GM18858 (cell line): ENCODE measurements around the gene BAD.

Source experiments
- ATAC-seq: cut with Tn5 transposase; IDR thresholded peaks from one replicate; pipeline ENCODE4 v1.9.1; 2021; ENCODE audit not compliant: unreplicated experiment

BAD gene

DNA sequence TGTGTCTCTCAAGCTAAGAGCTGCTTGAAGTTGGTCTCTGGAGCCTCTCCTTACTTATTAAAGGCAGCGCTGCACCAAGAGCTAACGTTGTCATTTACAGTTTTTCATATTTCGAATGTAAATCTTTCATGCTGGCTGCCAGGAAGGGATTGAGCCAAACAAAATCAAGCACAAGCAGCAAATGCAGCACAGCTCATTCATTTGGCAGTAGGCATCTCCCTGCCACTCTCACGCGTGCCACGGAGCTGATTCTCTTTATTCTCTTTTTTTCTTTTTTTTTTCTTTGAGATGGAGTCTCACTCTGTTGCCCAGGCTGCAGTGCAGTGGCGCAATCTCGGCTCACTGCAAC is 51.5 kb downstream of the BAD start:
- ATAC-seq: no peak

DNA sequence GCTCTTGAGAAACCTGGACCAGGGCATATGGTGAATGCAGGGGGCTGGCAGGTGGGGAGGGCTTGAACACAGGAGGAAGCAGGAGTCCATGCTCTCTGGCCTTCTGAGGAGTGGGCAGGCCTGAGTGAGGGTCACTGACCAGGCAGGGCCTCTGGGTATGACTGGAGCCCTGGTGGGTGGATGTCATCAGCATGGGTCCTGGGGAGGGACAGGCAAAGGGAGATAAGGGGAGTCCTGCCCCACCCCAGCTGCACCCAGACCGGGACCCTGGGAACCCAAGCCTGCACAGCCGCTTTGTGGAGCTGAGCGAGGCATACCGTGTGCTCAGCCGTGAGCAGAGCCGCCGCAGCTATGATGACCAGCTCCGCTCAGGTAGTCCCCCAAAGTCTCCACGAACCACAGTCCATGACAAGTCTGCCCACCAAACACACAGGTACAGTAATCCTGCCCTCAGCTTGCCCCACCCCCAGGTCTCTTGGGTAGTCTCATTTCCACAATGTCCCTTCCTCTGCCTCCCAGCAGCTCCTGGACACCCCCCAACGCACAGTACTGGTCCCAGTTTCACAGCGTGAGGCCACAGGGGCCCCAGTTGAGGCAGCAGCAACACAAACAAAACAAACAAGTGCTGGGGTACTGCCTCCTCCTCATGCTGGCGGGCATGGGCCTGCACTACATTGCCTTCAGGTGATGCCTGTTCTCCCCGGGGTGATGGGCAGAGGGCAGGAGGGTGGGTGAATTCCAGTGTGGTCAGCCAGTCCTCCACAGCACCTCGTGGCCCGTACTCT is 52.1 kb downstream of the BAD start:
- no peak for ATAC-seq

- no peak for ATAC-seq
These were observed 52.9 kb downstream of the BAD start for GRCh38 chr11:64231546-64231945.

DNA sequence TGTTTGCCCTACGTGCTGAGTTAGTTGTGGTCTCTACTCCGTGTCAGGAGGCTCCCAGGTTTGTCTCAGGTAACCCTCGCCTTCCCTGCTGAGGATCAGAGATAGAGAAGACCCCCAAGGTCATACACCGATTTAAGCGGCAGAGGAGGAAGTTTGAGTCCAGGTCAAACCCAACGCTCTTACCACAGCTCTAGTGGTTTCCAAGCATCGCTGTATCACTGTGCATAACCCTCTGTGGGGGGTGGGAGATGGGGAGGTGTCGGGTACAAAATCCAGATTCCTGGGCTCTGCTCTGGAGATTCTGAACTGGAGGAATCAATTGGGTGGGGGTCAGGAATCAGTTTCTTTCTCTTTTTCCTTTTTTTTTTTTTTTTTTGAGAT is 53.5 kb downstream of the BAD start:
- ATAC-seq: no peak

DNA sequence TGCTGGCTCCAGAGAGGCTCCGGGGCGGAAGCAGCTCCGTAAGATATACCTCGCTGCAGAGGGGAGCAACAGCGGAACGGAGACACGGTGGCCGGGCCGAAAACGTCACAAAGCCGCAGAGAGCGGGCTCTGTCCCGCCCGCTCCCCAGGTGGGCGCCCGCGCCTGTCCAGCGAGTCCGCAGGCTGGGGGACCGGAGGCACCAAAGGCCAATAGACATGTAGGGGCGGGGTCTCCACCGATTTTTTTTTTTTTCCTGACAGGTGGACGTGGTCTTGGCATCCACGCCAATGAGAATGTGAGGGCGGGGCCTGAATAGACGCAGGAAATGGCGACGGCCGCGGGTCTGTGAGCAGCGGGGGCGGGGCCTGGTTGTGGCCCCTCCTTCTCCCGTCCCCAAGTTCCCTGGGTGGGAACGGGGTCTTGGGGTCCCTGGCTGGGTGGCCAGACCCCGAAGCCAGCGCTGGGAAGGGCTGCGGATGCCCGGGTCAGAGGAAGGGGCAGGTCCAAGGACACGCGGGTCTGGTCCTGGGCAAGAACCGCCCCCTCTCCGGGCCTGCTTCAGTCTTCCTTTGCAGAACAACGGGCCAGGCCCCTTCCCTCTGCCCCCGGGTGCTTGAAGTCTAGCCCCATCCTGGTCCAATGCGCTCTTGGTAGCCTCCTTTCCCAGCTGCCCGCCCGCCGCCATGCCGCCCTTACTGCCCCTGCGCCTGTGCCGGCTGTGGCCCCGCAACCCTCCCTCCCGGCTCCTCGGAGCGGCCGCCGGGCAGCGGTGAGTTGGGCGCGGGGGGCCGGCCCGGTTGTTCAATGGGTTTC is 54.1 kb downstream of the BAD start, which contains the start of gene DNAJC4:
Gene DNAJC4, plus strand, starts transcription at position 378 of the 814 bp plus-strand sequence. Its CDS starts 307 bp downstream, at position 685.
- no peak for ATAC-seq

DNA sequence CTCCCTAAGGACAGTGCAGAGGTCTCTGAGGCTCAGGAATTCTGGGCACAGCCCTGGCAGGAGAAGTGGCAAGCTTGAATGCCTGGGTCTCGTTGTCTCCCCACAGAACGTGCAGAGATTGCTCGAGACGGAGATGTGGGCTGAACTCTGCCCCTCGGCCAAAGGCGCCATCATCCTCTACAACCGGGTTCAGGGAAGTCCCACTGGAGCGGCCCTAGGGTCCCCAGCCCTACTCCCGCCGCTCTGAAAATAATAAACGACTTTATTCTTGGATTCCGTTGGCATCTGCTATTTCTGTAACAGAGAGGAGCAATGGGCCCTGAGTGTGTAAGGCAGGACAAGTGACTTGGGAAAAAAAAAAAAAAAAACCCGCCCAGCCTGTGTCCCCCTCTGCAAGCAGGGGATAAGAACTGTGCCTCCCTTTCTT is 54.7 kb downstream of the BAD start:
- ATAC-seq: no peak

DNA sequence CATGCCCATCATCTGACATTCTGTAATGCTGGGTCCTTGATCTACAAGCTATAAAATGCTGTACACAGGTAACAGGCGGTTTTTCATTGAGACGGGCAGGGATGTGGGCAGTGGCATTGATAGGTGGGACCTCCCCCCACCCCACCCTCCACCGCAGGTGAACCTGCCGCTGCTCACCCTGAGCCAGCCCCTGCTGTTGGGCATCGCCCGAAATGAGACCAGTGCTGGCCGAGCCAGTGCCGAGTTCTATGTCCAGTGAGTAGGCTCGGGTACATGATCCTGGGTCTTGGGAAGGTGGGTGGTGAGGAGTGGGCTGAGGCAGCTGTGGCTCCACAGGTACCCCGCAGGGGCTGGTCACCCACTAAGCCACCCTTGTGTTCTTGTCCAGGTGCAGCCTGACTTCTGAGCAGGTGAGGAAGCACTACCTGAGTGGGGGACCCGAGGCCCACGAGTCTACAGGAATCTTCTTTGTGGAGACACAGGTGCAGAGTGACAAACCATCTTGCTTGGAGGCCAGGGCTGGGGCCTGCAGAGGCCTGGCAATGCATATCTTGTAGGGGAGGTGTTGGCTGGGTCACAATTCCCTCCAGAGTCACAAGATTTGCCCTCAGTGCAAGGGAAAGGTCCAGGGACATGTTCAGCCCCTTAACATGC is 55.2 kb downstream of the BAD start:
- ATAC-seq: no peak

- ATAC-seq: no peak
These were observed 57.0 kb downstream of the BAD start for GRCh38 chr11:64227405-64227956.

DNA sequence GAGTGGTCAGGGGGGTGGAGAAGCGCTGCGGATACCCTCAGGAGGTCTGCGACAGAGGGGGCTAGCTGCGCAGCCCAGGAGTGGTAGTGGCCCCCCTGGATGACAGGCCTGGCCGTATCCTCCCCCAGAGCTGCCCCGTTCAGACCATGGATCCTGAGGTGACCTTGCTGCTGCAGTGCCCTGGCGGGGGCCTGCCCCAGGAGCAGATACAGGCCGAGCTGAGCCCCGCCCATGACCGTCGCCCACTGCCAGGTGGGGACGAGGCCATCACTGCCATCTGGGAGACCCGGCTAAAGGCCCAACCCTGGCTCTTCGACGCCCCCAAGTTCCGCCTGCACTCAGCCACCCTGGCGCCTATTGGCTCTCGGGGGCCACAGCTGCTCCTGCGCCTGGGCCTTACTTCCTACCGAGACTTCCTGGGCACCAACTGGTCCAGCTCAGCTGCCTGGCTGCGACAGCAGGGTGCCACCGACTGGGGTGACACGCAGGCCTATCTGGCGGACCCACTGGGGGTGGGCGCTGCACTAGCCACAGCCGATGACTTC is 57.9 kb downstream of the BAD start:
- ATAC-seq: no peak

GRCh38 chr11:64225608-64226506 is 58.6 kb downstream of the BAD start, which contains the start of the genes NUDT22 and TRPT1:
Gene NUDT22 (plus strand): TSS chr11:64226274. CDS start chr11:64226653, 379 bp downstream.
Gene TRPT1 (minus strand): TSS chr11:64226186. CDS start chr11:64225860, 326 bp downstream.
- no peak for ATAC-seq

DNA sequence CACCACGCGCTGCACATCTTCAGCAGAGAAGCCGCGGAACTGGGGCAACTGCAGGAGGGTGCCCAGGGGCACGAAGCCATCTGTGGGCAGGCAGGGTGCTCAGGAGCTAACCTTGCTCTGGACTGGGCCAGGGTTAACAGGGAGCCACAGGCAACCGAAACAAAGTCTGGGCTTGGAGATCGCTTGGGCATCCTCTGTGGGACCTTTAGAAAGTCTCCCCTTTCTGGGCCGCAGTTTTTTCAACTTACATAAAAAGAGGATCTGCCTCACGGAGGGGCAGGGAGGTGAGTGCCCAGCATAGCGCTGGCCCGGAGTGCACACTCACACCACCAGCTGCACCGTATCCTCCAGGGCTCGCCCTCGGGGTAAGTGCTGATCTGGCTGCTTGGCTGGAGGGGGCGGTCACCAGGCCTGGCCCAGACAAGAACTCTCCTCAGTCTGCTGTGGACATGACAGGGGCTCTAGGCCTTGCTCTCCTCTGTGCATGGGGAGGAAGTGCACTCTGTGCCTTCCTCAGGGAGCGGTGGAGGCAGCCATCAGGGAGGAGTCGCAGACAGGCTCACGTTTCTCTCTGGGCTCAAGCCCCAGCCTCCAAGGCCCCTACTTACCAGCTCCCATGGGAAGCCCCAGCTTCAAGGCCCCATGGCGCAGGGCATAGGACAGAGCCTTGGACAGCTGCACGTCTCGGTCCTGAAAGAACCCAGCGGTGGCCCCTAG is 59.4 kb downstream of the BAD start:
- no peak for ATAC-seq

- no peak for ATAC-seq
These were observed 60.1 kb downstream of the BAD start for GRCh38 chr11:64224151-64224890.

GRCh38 chr11:64223001-64223651 is 61.3 kb downstream of the BAD start:
- no peak for ATAC-seq

- ATAC-seq: no peak
These were observed 61.8 kb downstream of the BAD start for GRCh38 chr11:64222651-64223000.

GRCh38 chr11:64220798-64221197 is 63.7 kb downstream of the BAD start:
- no peak for ATAC-seq

- no peak for ATAC-seq
These were observed 64.2 kb downstream of the BAD start for GRCh38 chr11:64220271-64220670.
